ENCODE data around the gene ABCA8. TPM values are rescaled to one million over a fixed set of nuclear protein-coding genes. Genes with fewer than 3 reads are reported as not detected.

Gene ABCA8
- total RNA-seq, 2 experiments from 2014 or later: not detected

- Mint-ChIP-seq H3K4me3 (no peak overlapping the region), H3K27me3 (no peaks in the 10 kb centered on the region), H3K27ac (no peak overlapping the region), H3K4me1 (ENCODE audit: low read depth) (no peaks in the 10 kb centered on the region), H3K36me3 (ENCODE audit: low read depth) (no peaks in the 10 kb centered on the region), H3K9me3 (no peaks in the 10 kb centered on the region)
- CTCF ChIA-PET: no interaction called here
- no peaks in the 10 kb centered on the region for H3K36me3 ChIP-seq (ENCODE audit: insufficient read depth, low read length)
- no peak overlapping the region for H3K4me3 ChIP-seq (ENCODE audit: low read length)
- ATAC-seq (ENCODE audit: poor library complexity) (no peak), DNase-seq (no peak)
- POLR2A ChIA-PET: no interaction called here
- intact Hi-C loops (cut with DNase I, micrococcal nuclease): no loop called here
- H3K27ac ChIP-seq (ENCODE audit: low read depth in 1 of 2, low read length in 2 of 2): no peak overlapping the region
- TF ChIP-seq CTCF (IDR thresholded peaks at IDR 0.05): no peak
- H3K9me3 ChIP-seq (ENCODE audit: control insufficient read depth in 1 of 2, insufficient read depth in 1 of 2, low read length in 2 of 2): no peaks in the 10 kb centered on the region
- no peaks in the 10 kb centered on the region for H3K27me3 ChIP-seq (ENCODE audit: control insufficient read depth in 1 of 2, insufficient read depth in 2 of 2, low read length in 2 of 2)
- no peaks in the 10 kb centered on the region for H3K4me1 ChIP-seq (ENCODE audit: insufficient read depth, low read length)
Measured at GRCh38 chr17:68993112-68993511, 37.9 kb upstream of the ABCA8 start.

- H3K9me3 ChIP-seq (ENCODE audit: control insufficient read depth in 1 of 2, insufficient read depth in 1 of 2, low read length in 2 of 2): no peaks in the 10 kb centered on the region
- no peak for ATAC-seq (ENCODE audit: poor library complexity)
- H3K27me3 ChIP-seq (ENCODE audit: control insufficient read depth in 1 of 2, insufficient read depth in 2 of 2, low read length in 2 of 2): no peaks in the 10 kb centered on the region
- Mint-ChIP-seq H3K4me1 (ENCODE audit: low read depth) (no peaks in the 10 kb centered on the region), H3K9me3 (no peaks in the 10 kb centered on the region), H3K27ac (no peak overlapping the region), H3K4me3 (no peak overlapping the region), H3K36me3 (ENCODE audit: low read depth) (no peaks in the 10 kb centered on the region), H3K27me3 (no peaks in the 10 kb centered on the region)
- no peak overlapping the region for H3K4me3 ChIP-seq (ENCODE audit: low read length)
- DNase-seq: no peak
- no peak overlapping the region for H3K27ac ChIP-seq (ENCODE audit: low read depth in 1 of 2, low read length in 2 of 2)
- ChIA-PET CTCF (no interaction called here), POLR2A (no interaction called here)
- no peaks in the 10 kb centered on the region for H3K4me1 ChIP-seq (ENCODE audit: insufficient read depth, low read length)
- intact Hi-C loops (cut with DNase I, micrococcal nuclease): loop anchor here in 1 of 2 experiments (10.0 kb wide), 1 partner anchor 47 kb away; no protein-coding TSS in a partner anchor
- H3K36me3 ChIP-seq (ENCODE audit: insufficient read depth, low read length): no peaks in the 10 kb centered on the region
- TF ChIP-seq CTCF (IDR thresholded peaks at IDR 0.05): no peak
Measured at GRCh38 chr17:68987966-68988365, 32.8 kb upstream of the ABCA8 start.

GRCh38 chr17:68981288-68981687, 26.1 kb upstream of the ABCA8 start:
- H3K36me3 Mint-ChIP-seq (ENCODE audit: low read depth): no peaks in the 10 kb centered on the region
- no peak for TF ChIP-seq CTCF (IDR thresholded peaks at IDR 0.05)
- intact Hi-C loops (cut with DNase I, micrococcal nuclease): loop anchor here in 1 of 2 experiments (10.0 kb wide), 1 partner anchor 54 kb away; no protein-coding TSS in a partner anchor
- CTCF ChIA-PET: no interaction called here
- DNase-seq (no peak), ATAC-seq (ENCODE audit: poor library complexity) (no peak)
- no peak overlapping the region for H3K27ac Mint-ChIP-seq
- no peaks in the 10 kb centered on the region for H3K4me1 ChIP-seq (ENCODE audit: insufficient read depth, low read length)
- POLR2A ChIA-PET: no interaction called here
- no peaks in the 10 kb centered on the region for H3K9me3 ChIP-seq (ENCODE audit: control insufficient read depth in 1 of 2, insufficient read depth in 1 of 2, low read length in 2 of 2)
- no peak overlapping the region for H3K4me3 ChIP-seq (ENCODE audit: low read length)
- H3K9me3 Mint-ChIP-seq: no peaks in the 10 kb centered on the region
- no peaks in the 10 kb centered on the region for H3K4me1 Mint-ChIP-seq (ENCODE audit: low read depth)
- no peaks in the 10 kb centered on the region for H3K27me3 ChIP-seq (ENCODE audit: control insufficient read depth in 1 of 2, insufficient read depth in 2 of 2, low read length in 2 of 2)
- no peaks in the 10 kb centered on the region for H3K36me3 ChIP-seq (ENCODE audit: insufficient read depth, low read length)
- no peak overlapping the region for H3K4me3 Mint-ChIP-seq
- peaks cover 9% of the 10 kb centered on the region for H3K27me3 Mint-ChIP-seq
- H3K27ac ChIP-seq (ENCODE audit: low read depth in 1 of 2, low read length in 2 of 2): no peak overlapping the region
